GM23248 (cell line): Measurements from ENCODE around the gene ENPP6. TPM values are rescaled to one million over a fixed set of nuclear protein-coding genes. Genes with fewer than 3 reads are reported as not detected.
A peak's percentile ranks its signal among the peaks of the same experiment; 100 is the strongest.

Experiments used
- DNase-seq: peaks from one replicate; pipeline ENCODE4 v3.0.0-alpha.2; 2015
- H2AFZ ChIP-seq: fragments of 200-600 bp; sonication (generic); 2 replicates; pipeline ENCODE4 v1.6.1; 2016; ENCODE audit warnings: antibody characterized with exemption
- H3F3A ChIP-seq: fragments of 200-600 bp; sonication (generic); 2 replicates; pipeline ENCODE4 v1.6.1; 2016; ENCODE audit warnings: mild to moderate bottlenecking, antibody characterized with exemption, mixed run types; ENCODE audit not compliant: insufficient read depth
- H3K27ac ChIP-seq: fragments of 200-600 bp; sonication (generic); 2 replicates; pipeline ENCODE4 v1.5.1; 2016; ENCODE audit warnings: mild to moderate bottlenecking
- H3K27me3 ChIP-seq: fragments of 200-600 bp; sonication (generic); replicated peaks from 2 replicates; pipeline ENCODE4 v1.6.1; 2016; ENCODE audit warnings: mild to moderate bottlenecking; ENCODE audit not compliant: insufficient read depth
- H3K36me3 ChIP-seq: fragments of 200-600 bp; sonication (generic); 2 replicates; pipeline ENCODE4 v1.6.1; 2016; ENCODE audit warnings: low read depth, mild to moderate bottlenecking
- H3K4me1 ChIP-seq: fragments of 200-600 bp; sonication (generic); 2 replicates; pipeline ENCODE4 v1.6.1; 2016; ENCODE audit warnings: mild to moderate bottlenecking; ENCODE audit not compliant: insufficient read depth
- H3K4me2 ChIP-seq: fragments of 200-600 bp; sonication (generic); one replicate; pipeline ENCODE4 v1.6.1; 2016; ENCODE audit warnings: mild to moderate bottlenecking; ENCODE audit not compliant: unreplicated experiment
- H3K4me3 ChIP-seq: fragments of 200-600 bp; sonication (generic); 2 replicates; pipeline ENCODE4 v1.5.1; 2016; ENCODE audit warnings: mild to moderate bottlenecking
- H3K79me2 ChIP-seq: fragments of 200-600 bp; sonication (generic); 2 replicates; pipeline ENCODE4 v1.6.1; 2016; ENCODE audit warnings: mild to moderate bottlenecking; ENCODE audit not compliant: insufficient read depth
- H3K9ac ChIP-seq: fragments of 200-600 bp; sonication (generic); 2 replicates; pipeline ENCODE4 v1.6.1; 2016; ENCODE audit warnings: mild to moderate bottlenecking
- H3K9me2 ChIP-seq: fragments of 200-600 bp; sonication (generic); 2 replicates; pipeline ENCODE4 v1.6.1; 2016; ENCODE audit warnings: mixed run types, mild to moderate bottlenecking, moderate library complexity; ENCODE audit not compliant: insufficient read depth
- H3K9me3 ChIP-seq: fragments of 200-600 bp; sonication (generic); one replicate; pipeline ENCODE4 v1.6.1; 2017; ENCODE audit warnings: low read depth
- H4K20me1 ChIP-seq: fragments of 200-600 bp; sonication (generic); 2 replicates; pipeline ENCODE4 v1.6.0; 2016; ENCODE audit not compliant: insufficient read depth
- EZH2 ChIP-seq: fragments of 200-600 bp; sonication (generic); IDR thresholded peaks from 2 replicates; pipeline ENCODE4 v1.6.1; 2018; ENCODE audit warnings: antibody characterized with exemption, mild to moderate bottlenecking; ENCODE audit not compliant: insufficient read depth, poor library complexity, severe bottlenecking
- EZH2phosphoT487 ChIP-seq: fragments of 200-600 bp; sonication (generic); IDR thresholded peaks from 2 replicates; pipeline ENCODE4 v1.6.1; 2018; ENCODE audit warnings: antibody characterized with exemption, moderate library complexity, mild to moderate bottlenecking, low read depth; ENCODE audit not compliant: insufficient read depth
- WGBS, 2 experiments: methylation state at CpG; one replicate each; pipeline ENCODE4 v1.1.6; 2015 to 2017; ENCODE audit warnings: low lambda C conversion rate in 2 of 2, low coverage in 1 of 2; ENCODE audit errors: missing lambda C conversion rate in 2 of 2; 5-methylcytosine and 5-hydroxymethylcytosine counted together
- in situ Hi-C: fragments of 300-500 bp; cut with MboI; formaldehyde crosslinking; loops from 2 replicates; pipeline ENCODE4 v1.15.0; 2020
- polyA plus RNA-seq: library from polyadenylated mRNA; unstranded; fragments of >200 nt; fragmentation: Nextera tagmentation; extraction: Ambion mirVana; gene quantifications from 2 replicates; pipeline ENCODE4 v1.2.1, GENCODE V29; 2016
- total RNA-seq: library from RNA; depleted of rRNA; stranded (reverse); fragments of >200 nt; shearing (Covaris generic); gene quantifications from 2 replicates; pipeline ENCODE4 v1.2.3, GENCODE V29; 2014

ENPP6 gene
- total and polyA plus RNA-seq, 2 experiments from 2014 or later = not detected

- Histone ChIP-seq H3K79me2 (no peaks in the 10 kb centered on the region), H4K20me1 (no peaks in the 10 kb centered on the region), H3K36me3 (no peaks in the 10 kb centered on the region), H3K4me3 (no peak overlapping the region), H3K27me3 (no peaks in the 10 kb centered on the region; the same call in 1 of the 2 replicates), H3K9me2 (no peaks in the 10 kb centered on the region), H3K4me2 (no peak overlapping the region), H3K4me1 (peaks cover 21% of the 10 kb centered on the region), H3F3A (peaks cover 24% of the 10 kb centered on the region; the same call in 1 of the 2 replicates), H3K27ac (peak overlapping the region; percentile 4; the same call in 1 of the 2 replicates), H3K9ac (no peak overlapping the region), H3K9me3 (no peaks in the 10 kb centered on the region), H2AFZ (peak overlapping the region; percentile 93)
- WGBS, 2 experiments = 76 to 81% methylated on average over 5 of the region's 5 CpGs
- TF ChIP-seq EZH2 = no peak
- no peak for TF ChIP-seq EZH2phosphoT487
- no peak for DNase-seq
- in situ Hi-C loops = loop anchor here (10.0 kb wide), 1 partner anchor 281 kb away; no protein-coding TSS in a partner anchor
Measured at GRCh38 chr4:184263461-184263860, 45.8 kb upstream of the ENPP6 start.

GRCh38 chr4:184262901-184263300 lies 45.2 kb upstream of the ENPP6 start:
- in situ Hi-C loops = loop anchor here (10.0 kb wide), 1 partner anchor 282 kb away; no protein-coding TSS in a partner anchor
- no peak overlapping the region for H3K4me2 ChIP-seq
- H3K27ac ChIP-seq = peak overlapping the region; percentile 4; the same call in 1 of the 2 replicates
- H3K4me3 ChIP-seq = no peak overlapping the region
- H2AFZ ChIP-seq = peak overlapping the region; percentile 93; the same call in 1 of the 2 replicates
- H3K9me2 ChIP-seq = no peaks in the 10 kb centered on the region
- H3F3A ChIP-seq = peaks cover 21% of the 10 kb centered on the region; the same call in 1 of the 2 replicates
- H3K9me3 ChIP-seq = no peaks in the 10 kb centered on the region
- H3K79me2 ChIP-seq = no peaks in the 10 kb centered on the region
- no peaks in the 10 kb centered on the region for H3K36me3 ChIP-seq
- peak; percentile 79 for DNase-seq
- H3K9ac ChIP-seq = no peak overlapping the region
- H4K20me1 ChIP-seq = no peaks in the 10 kb centered on the region
- peaks cover 18% of the 10 kb centered on the region for H3K4me1 ChIP-seq
- TF ChIP-seq EZH2phosphoT487 = no peak
- no peak for TF ChIP-seq EZH2
- no peaks in the 10 kb centered on the region; the same call in 1 of the 2 replicates for H3K27me3 ChIP-seq

- WGBS, 2 experiments = 88 to 91% methylated on average over 5 of the region's 5 CpGs
- H2AFZ ChIP-seq = no peak overlapping the region
Measured at GRCh38 chr4:184261246-184261645, 43.6 kb upstream of the ENPP6 start.

GRCh38 chr4:184259866-184260265 lies 42.2 kb upstream of the ENPP6 start:
- H4K20me1 ChIP-seq = no peaks in the 10 kb centered on the region
- TF ChIP-seq EZH2 (no peak), EZH2phosphoT487 (no peak)
- H3K4me3 ChIP-seq = no peak overlapping the region
- no peak overlapping the region for H3K9ac ChIP-seq
- DNase-seq = no peak
- no peaks in the 10 kb centered on the region for H3K36me3 ChIP-seq
- no peaks in the 10 kb centered on the region for H3K79me2 ChIP-seq
- H3K27ac ChIP-seq = no peak overlapping the region
- no peaks in the 10 kb centered on the region; the same call in 1 of the 2 replicates for H3K27me3 ChIP-seq
- no peaks in the 10 kb centered on the region for H3K9me3 ChIP-seq
- H3K4me2 ChIP-seq = no peak overlapping the region
- peaks cover 7% of the 10 kb centered on the region; the same call in 1 of the 2 replicates for H3K4me1 ChIP-seq
- H2AFZ ChIP-seq = no peak overlapping the region
- 30 to 35% methylated on average over 6 of the region's 6 CpGs for WGBS, 2 experiments
- H3K9me2 ChIP-seq = no peaks in the 10 kb centered on the region
- in situ Hi-C loops = loop anchor here (10.0 kb wide), 1 partner anchor 285 kb away; no protein-coding TSS in a partner anchor
- peaks cover 11% of the 10 kb centered on the region; the same call in 1 of the 2 replicates for H3F3A ChIP-seq

More at GRCh38 chr4:184261246-184261645, 43.6 kb upstream of the ENPP6 start:
- H3K9me2 ChIP-seq = no peaks in the 10 kb centered on the region
- no peak overlapping the region for H3K4me3 ChIP-seq
- no peak overlapping the region for H3K4me2 ChIP-seq
- H3K27ac ChIP-seq = no peak overlapping the region
- no peaks in the 10 kb centered on the region for H3K9me3 ChIP-seq
- no peaks in the 10 kb centered on the region for H4K20me1 ChIP-seq
- TF ChIP-seq EZH2 (no peak), EZH2phosphoT487 (no peak)
- peaks cover 11% of the 10 kb centered on the region; the same call in 1 of the 2 replicates for H3F3A ChIP-seq
- H3K27me3 ChIP-seq = no peaks in the 10 kb centered on the region; the same call in 1 of the 2 replicates
- no peak for DNase-seq
- H3K79me2 ChIP-seq = no peaks in the 10 kb centered on the region
- in situ Hi-C loops = loop anchor here (10.0 kb wide), 1 partner anchor 284 kb away; no protein-coding TSS in a partner anchor
- no peaks in the 10 kb centered on the region for H3K36me3 ChIP-seq
- peaks cover 13% of the 10 kb centered on the region; the same call in 1 of the 2 replicates for H3K4me1 ChIP-seq
- no peak overlapping the region for H3K9ac ChIP-seq
